HFFc6 (cell line): ENCODE results near the gene NOP10. TPM values are rescaled to one million over a fixed set of nuclear protein-coding genes. Genes with fewer than 3 reads are reported as not detected.

Experiments used
- DNase-seq: peaks from one replicate; pipeline ENCODE4 v3.0.0-alpha.2; 2018
- H3K27ac Mint-ChIP-seq: 2 replicates; pipeline ENCODE4 v1.8.0; 2020; ENCODE audit warnings: mild to moderate bottlenecking, mixed read lengths
- H3K27me3 Mint-ChIP-seq: 2 replicates; pipeline ENCODE4 v1.8.0; 2021; ENCODE audit warnings: mild to moderate bottlenecking, moderate library complexity, mixed read lengths; ENCODE audit not compliant: insufficient read depth
- H3K36me3 Mint-ChIP-seq: 2 replicates; pipeline ENCODE4 v1.8.0; 2021; ENCODE audit warnings: low read depth, mixed read lengths
- H3K4me1 Mint-ChIP-seq: 2 replicates; pipeline ENCODE4 v1.8.0; 2020; ENCODE audit warnings: low read depth, mixed read lengths
- H3K4me3 Mint-ChIP-seq: 2 replicates; pipeline ENCODE4 v1.8.0; 2020; ENCODE audit warnings: mild to moderate bottlenecking, moderate library complexity, mixed read lengths
- H3K9me3 Mint-ChIP-seq: 2 replicates; pipeline ENCODE4 v1.8.0; 2020; ENCODE audit warnings: mild to moderate bottlenecking, mixed read lengths
- CTCF ChIP-seq: fragments of 200-600 bp; sonication (generic); IDR thresholded peaks from 2 replicates; pipeline ENCODE4 v1.5.0; 2021; ENCODE audit warnings: antibody characterized with exemption, mild to moderate bottlenecking
- total RNA-seq, 6 experiments: library from RNA; stranded (reverse); fragmentation: NEBNext Ultra II Directional; extraction: Animal tissue kit (Norgen Biotek cat#: 25700); gene quantifications; 2 replicates in 1 of 6; 3 replicates in 5 of 6; pipeline ENCODE4 v1.2.3, GENCODE V29; 2021

The NOP10 gene
- total RNA-seq, 6 experiments from 2014 or later, result 183 to 226 (median 200) TPM

GRCh38 chr15:34360298-34360697 is 17.4 kb upstream of the NOP10 start:
- DNase-seq, result peak; percentile 30
- Mint-ChIP-seq H3K36me3 (peaks cover 9% of the 10 kb centered on the region; the same call in 1 of the 2 replicates), H3K27ac (no peak overlapping the region), H3K27me3 (no peaks in the 10 kb centered on the region), H3K9me3 (no peaks in the 10 kb centered on the region), H3K4me3 (no peak overlapping the region), H3K4me1 (peaks cover 9% of the 10 kb centered on the region)
- no peak for TF ChIP-seq CTCF

- H3K4me3 Mint-ChIP-seq, result no peak overlapping the region
- H3K4me1 Mint-ChIP-seq, result peaks cover 6% of the 10 kb centered on the region; the same call in 1 of the 2 replicates
- peaks cover 14% of the 10 kb centered on the region for H3K36me3 Mint-ChIP-seq
- DNase-seq, result no peak
- TF ChIP-seq CTCF, result no peak
- no peak overlapping the region for H3K27ac Mint-ChIP-seq
- no peaks in the 10 kb centered on the region for H3K9me3 Mint-ChIP-seq
- H3K27me3 Mint-ChIP-seq, result no peaks in the 10 kb centered on the region
Observed at GRCh38 chr15:34359416-34359815, 16.5 kb upstream of the NOP10 start.

- no peak for DNase-seq
Observed at GRCh38 chr15:34358948-34359347, 16.0 kb upstream of the NOP10 start.

GRCh38 chr15:34358367-34358766 is 15.4 kb upstream of the NOP10 start:
- peaks cover 6% of the 10 kb centered on the region; the same call in 1 of the 2 replicates for H3K4me1 Mint-ChIP-seq
- peak; percentile 48 for TF ChIP-seq CTCF
- H3K4me3 Mint-ChIP-seq, result no peak overlapping the region
- no peaks in the 10 kb centered on the region for H3K9me3 Mint-ChIP-seq
- DNase-seq, result peak; percentile 15
- peaks cover 14% of the 10 kb centered on the region for H3K36me3 Mint-ChIP-seq
- no peaks in the 10 kb centered on the region for H3K27me3 Mint-ChIP-seq
- H3K27ac Mint-ChIP-seq, result no peak overlapping the region

More at GRCh38 chr15:34358948-34359347, 16.0 kb upstream of the NOP10 start:
- Mint-ChIP-seq H3K4me3 (no peak overlapping the region), H3K27ac (no peak overlapping the region), H3K27me3 (no peaks in the 10 kb centered on the region), H3K9me3 (no peaks in the 10 kb centered on the region), H3K36me3 (peaks cover 14% of the 10 kb centered on the region), H3K4me1 (peaks cover 6% of the 10 kb centered on the region; the same call in 1 of the 2 replicates)
- no peak for TF ChIP-seq CTCF

- no peaks in the 10 kb centered on the region for H3K9me3 Mint-ChIP-seq
- no peaks in the 10 kb centered on the region for H3K27me3 Mint-ChIP-seq
- no peak for DNase-seq
- H3K27ac Mint-ChIP-seq, result no peak overlapping the region
- no peak for TF ChIP-seq CTCF
- no peak overlapping the region for H3K4me3 Mint-ChIP-seq
- peaks cover 14% of the 10 kb centered on the region for H3K36me3 Mint-ChIP-seq
- peaks cover 6% of the 10 kb centered on the region; the same call in 1 of the 2 replicates for H3K4me1 Mint-ChIP-seq
Observed at GRCh38 chr15:34357653-34358052, 14.7 kb upstream of the NOP10 start.

- no peaks in the 10 kb centered on the region for H3K27me3 Mint-ChIP-seq
- no peak overlapping the region for H3K4me3 Mint-ChIP-seq
- DNase-seq, result no peak
- H3K4me1 Mint-ChIP-seq, result peaks cover 4% of the 10 kb centered on the region; the same call in 1 of the 2 replicates
- H3K9me3 Mint-ChIP-seq, result no peaks in the 10 kb centered on the region
- H3K27ac Mint-ChIP-seq, result no peak overlapping the region
- peaks cover 10% of the 10 kb centered on the region for H3K36me3 Mint-ChIP-seq
- TF ChIP-seq CTCF, result no peak
Observed at GRCh38 chr15:34355241-34355640, 12.3 kb upstream of the NOP10 start.
